HG02981 (cell line): ENCODE data around the gene SUN3.

Source experiments
- ATAC-seq: cut with Tn5 transposase; IDR thresholded peaks from one replicate; pipeline ENCODE4 v1.9.1; 2021; ENCODE audit warnings: mild to moderate bottlenecking, moderate library complexity; ENCODE audit not compliant: unreplicated experiment

SUN3 gene

GRCh38 chr7:47979832-47980181, 49.1 kb downstream of the SUN3 start:
- no peak for ATAC-seq

- ATAC-seq = peak; percentile 98
Measured at GRCh38 chr7:47979145-47979831, 49.6 kb downstream of the SUN3 start, which contains the start of gene HUS1. Gene HUS1 (minus strand): TSS chr7:47979615. CDS start chr7:47979519, 96 bp downstream.

GRCh38 chr7:47978790-47979144, 50.1 kb downstream of the SUN3 start:
- ATAC-seq = no peak

- ATAC-seq = no peak
Measured at GRCh38 chr7:47973739-47974138, 55.2 kb downstream of the SUN3 start.

- ATAC-seq = no peak
Measured at GRCh38 chr7:47970761-47971160, 58.1 kb downstream of the SUN3 start.

- peak; percentile 77 for ATAC-seq
Measured at GRCh38 chr7:47968847-47969774, 59.8 kb downstream of the SUN3 start.

GRCh38 chr7:47967708-47968107, 61.2 kb downstream of the SUN3 start:
- no peak for ATAC-seq

GRCh38 chr7:47967123-47967522, 61.8 kb downstream of the SUN3 start:
- ATAC-seq = no peak

GRCh38 chr7:47965456-47965855, 63.5 kb downstream of the SUN3 start:
- ATAC-seq = no peak

- ATAC-seq = no peak
Measured at GRCh38 chr7:47962262-47962661, 66.6 kb downstream of the SUN3 start.

- ATAC-seq = no peak
Measured at GRCh38 chr7:47957156-47957555, 71.8 kb downstream of the SUN3 start.

GRCh38 chr7:47956220-47956619, 72.7 kb downstream of the SUN3 start:
- ATAC-seq = no peak

GRCh38 chr7:47954231-47954911, 74.5 kb downstream of the SUN3 start:
- no peak for ATAC-seq

- no peak for ATAC-seq
Measured at GRCh38 chr7:47953822-47954221, 75.1 kb downstream of the SUN3 start.

GRCh38 chr7:47952224-47952623, 76.7 kb downstream of the SUN3 start:
- no peak for ATAC-seq

- ATAC-seq = no peak
Measured at GRCh38 chr7:47951374-47951773, 77.5 kb downstream of the SUN3 start.

- no peak for ATAC-seq
Measured at GRCh38 chr7:47950714-47951113, 78.2 kb downstream of the SUN3 start.

- no peak for ATAC-seq
Measured at GRCh38 chr7:47949703-47950102, 79.2 kb downstream of the SUN3 start.

GRCh38 chr7:47948141-47948790, 80.6 kb downstream of the SUN3 start, which contains the start of gene PKD1L1:
Gene PKD1L1 (minus strand): TSS chr7:47948466. CDS start chr7:47948440, 26 bp downstream.
- no peak for ATAC-seq

GRCh38 chr7:47947355-47947749, 81.6 kb downstream of the SUN3 start:
- ATAC-seq = no peak
